AG20443 (cell line): ENCODE results near the gene GARS1.

Experiments used
- DNase-seq: peaks from one replicate; pipeline ENCODE4 v3.0.0; 2012; ENCODE audit warnings: low spot score, mixed read lengths

Gene GARS1

DNA sequence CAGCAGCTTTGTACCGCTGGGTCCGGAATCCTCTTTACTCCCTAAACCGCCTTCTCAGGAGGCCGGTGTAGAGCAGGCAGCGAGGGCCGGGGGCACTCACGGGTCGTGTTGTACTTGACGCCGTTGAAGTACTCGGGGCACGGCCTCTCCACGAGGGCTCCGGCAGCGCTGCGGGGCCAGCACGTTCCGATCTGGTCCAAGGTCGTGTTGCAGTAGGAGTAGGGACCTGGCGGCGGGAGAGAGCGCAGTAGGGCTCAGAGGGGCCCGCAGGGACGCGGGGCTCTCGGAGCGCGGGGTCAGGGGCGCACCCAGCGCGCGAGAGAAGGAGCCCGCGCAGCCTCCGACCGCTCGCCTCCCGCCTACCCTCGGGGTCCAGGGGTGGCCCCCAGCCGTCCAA, 87.1 kb downstream of the GARS1 start:
- no peak for DNase-seq

DNA sequence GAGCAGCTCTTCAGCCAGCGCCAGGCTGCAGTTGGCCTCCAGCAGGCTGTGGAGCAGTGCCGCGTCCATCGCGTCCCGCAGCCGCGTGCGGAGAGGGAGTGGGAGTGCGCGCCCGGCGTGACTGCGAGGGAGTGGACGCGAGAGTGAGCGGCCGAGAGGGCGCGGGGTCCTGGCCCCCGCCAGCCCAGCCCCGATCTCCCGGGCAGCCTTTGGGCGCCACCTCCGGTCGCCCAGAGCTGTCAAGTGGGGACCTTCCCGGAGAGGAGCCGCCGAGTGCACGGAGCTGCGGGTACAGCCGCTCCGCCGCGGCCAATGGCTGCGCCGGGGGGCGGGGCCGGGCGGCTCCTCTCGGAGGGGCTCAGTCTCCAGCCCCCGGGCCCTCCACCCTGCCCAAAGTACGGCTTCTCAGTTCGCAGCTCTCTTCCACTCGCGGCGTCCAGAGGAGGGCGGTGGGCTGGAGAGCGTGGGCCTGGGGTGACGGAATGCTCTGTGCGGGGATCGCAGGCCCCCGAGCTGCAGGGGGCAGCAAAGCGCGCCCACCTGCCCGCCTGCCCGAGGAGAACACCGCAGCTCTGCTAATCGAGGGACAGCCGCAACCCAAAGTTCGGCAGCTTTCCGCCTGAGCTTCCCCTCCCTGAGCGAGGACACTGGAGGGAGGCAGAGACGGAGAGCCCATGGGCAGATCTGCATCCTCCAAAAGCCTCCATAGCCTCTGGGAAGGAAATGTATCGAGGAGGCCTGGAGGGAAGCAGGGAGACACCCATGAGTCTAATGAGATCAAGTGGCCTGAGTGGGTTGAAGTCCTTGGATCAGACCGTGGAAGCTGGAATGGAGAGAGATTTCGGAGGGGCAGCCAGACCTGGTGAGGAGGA, 87.8 kb downstream of the GARS1 start, which contains the start of gene CRHR2:
Gene CRHR2, minus strand, starts transcription at position 245 of the 872 bp plus-strand sequence. Its CDS starts 176 bp downstream, at position 69.
- peak; percentile 32 for DNase-seq

DNA sequence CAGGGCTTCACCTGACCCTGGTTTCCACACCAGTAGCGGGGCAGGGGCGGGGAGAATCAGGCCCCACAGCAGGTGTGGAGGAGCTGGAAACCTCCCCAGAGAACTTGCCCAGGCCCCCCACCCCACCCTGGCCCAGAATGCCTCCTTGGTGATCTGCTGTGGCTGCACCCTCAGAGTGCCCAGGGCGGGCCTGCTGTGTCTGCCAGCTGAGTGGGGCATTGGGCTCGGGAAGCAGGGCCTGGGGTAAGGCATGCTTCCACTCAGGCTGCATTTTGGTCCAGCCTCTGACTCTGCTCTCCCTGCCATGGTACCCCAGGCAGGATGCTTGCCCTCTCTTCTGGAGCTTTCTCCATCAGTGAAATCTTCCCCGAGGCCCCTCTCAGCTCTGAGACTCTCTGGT, 88.6 kb downstream of the GARS1 start:
- DNase-seq, result no peak
